Adipocyte (in vitro differentiated cells): ENCODE results near the gene JAZF1.
"Not testable (repeated sequence)": the region's sequence is repeated elsewhere in the genome, so short reads cannot be mapped to it uniquely, and the experiment has no call there.

ENCODE experiments used
- DNase-seq: peaks from one replicate; pipeline ENCODE4 v3.0.0-alpha.2; 2015; ENCODE audit warnings: low read depth
- H3K27me3 ChIP-seq: replicated peaks from 2 replicates; pipeline ENCODE4 v1.7.0; 2013; ENCODE audit warnings: mild to moderate bottlenecking, low read length, moderate library complexity; ENCODE audit not compliant: control insufficient read depth, insufficient read depth
- H3K36me3 ChIP-seq: 2 replicates; pipeline ENCODE4 v1.7.0; 2013; ENCODE audit warnings: low read length, mild to moderate bottlenecking, moderate library complexity; ENCODE audit not compliant: control insufficient read depth, insufficient read depth, severe bottlenecking
- H3K4me1 ChIP-seq: 2 replicates; pipeline ENCODE4 v1.7.0; 2013; ENCODE audit warnings: mild to moderate bottlenecking, low read length, moderate library complexity; ENCODE audit not compliant: control insufficient read depth, insufficient read depth
- H3K4me3 ChIP-seq: 2 replicates; pipeline ENCODE4 v1.7.0; 2013; ENCODE audit warnings: mild to moderate bottlenecking, low read length, moderate library complexity
- H3K9ac ChIP-seq: 2 replicates; pipeline ENCODE4 v1.7.0; 2013; ENCODE audit warnings: mild to moderate bottlenecking, low read length, moderate library complexity
- H3K9me3 ChIP-seq: 2 replicates; pipeline ENCODE4 v1.7.0; 2013; ENCODE audit warnings: mild to moderate bottlenecking, low read length, moderate library complexity; ENCODE audit not compliant: control insufficient read depth

Gene JAZF1

DNA sequence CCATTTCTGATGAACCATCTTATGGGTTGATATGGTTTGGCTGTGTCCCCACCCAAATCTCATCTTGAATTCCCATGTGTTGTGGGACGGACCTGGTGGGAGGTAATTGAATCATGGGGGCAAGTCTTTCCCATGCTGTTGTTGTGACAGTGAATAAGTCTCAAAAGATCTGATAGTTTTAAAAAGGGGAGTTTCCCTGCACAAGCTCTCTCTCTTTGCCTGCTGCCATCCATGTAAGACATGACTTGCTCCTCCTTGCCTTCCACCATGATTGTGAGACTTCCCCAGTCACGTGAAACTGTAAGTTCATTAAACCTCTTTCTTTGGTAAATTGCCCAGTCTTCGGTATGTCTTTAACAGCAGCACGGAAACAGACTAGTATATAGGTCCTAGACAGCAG is 166.3 kb downstream of the JAZF1 start:
- H3K9me3 ChIP-seq, DNase-seq, H3K27me3 ChIP-seq, H3K36me3 ChIP-seq, H3K9ac ChIP-seq, H3K4me3 ChIP-seq: not testable (repeated sequence)
- peaks cover 16% of the 10 kb centered on the region for H3K4me1 ChIP-seq

DNA sequence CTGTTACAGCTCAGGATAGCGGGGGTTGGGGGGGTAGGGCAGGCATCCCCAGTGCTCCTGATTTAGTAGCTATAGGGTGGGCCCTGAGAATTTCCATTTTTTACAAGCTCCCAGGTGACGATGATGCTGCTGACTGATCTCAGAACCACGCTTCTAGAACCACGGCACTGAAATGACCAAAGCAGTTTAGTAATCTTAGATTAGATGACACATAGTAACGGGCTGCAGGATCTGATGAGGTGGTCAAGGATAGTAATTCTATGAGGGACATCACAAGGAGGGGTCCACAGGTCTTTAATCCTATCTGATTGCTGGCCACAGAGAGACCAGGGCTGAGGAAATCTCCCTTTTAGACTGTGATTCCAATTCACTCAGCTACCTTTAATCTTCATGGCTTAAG is 167.2 kb downstream of the JAZF1 start:
- Histone ChIP-seq H3K36me3 (no peaks in the 10 kb centered on the region), H3K27me3 (no peaks in the 10 kb centered on the region), H3K4me3 (no peak overlapping the region), H3K9ac (no peak overlapping the region), H3K4me1 (peaks cover 20% of the 10 kb centered on the region), H3K9me3 (no peaks in the 10 kb centered on the region)
- no peak for DNase-seq

DNA sequence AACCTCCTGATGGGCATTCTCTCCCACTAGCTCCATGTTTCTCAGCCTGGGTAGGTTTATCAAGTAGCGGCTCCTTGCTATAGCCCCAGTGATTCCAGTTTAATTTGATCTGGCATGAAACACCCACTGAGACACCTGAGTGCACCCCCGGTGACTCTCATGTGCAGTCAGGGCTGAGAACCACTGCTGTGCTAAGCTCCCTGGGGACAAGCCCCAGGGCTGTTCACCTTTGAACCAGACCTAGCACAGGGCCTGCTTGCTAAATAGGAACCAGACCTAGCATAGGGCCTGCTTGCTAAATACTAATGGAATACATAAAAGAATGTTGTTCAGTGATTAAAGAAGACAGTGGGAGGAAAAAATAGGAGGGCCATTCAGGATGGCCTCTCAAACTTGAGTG is 167.6 kb downstream of the JAZF1 start:
- Histone ChIP-seq H3K9me3 (no peaks in the 10 kb centered on the region), H3K27me3 (no peaks in the 10 kb centered on the region)

DNA sequence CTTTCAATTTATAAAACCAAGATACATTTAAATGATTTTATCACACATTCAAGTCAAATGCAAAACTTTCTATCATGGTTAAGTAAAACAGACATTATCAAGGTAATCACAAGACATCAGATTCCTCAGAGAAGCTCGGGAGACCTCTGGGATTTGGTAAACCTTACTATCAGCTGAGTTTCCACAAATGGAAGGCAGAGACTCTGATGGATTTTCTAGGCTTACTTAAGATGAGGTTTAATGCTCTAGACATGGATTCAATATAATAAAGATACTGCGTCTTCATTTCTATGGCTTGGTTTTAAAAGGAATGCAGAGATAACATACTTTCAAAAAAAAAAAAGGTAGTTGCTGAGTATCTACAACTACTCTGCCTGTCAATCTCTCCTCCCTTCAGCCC is 171.7 kb downstream of the JAZF1 start:
- DNase-seq = no peak
- Histone ChIP-seq H3K9me3 (no peaks in the 10 kb centered on the region), H3K9ac (no peak overlapping the region), H3K36me3 (no peaks in the 10 kb centered on the region), H3K27me3 (no peaks in the 10 kb centered on the region), H3K4me1 (peaks cover 27% of the 10 kb centered on the region), H3K4me3 (no peak overlapping the region)

More for the DNA sequence above, 167.6 kb downstream of the JAZF1 start:
- no peak for DNase-seq
- Histone ChIP-seq H3K9ac (no peak overlapping the region), H3K4me1 (peaks cover 18% of the 10 kb centered on the region), H3K4me3 (no peak overlapping the region), H3K36me3 (no peaks in the 10 kb centered on the region)

DNA sequence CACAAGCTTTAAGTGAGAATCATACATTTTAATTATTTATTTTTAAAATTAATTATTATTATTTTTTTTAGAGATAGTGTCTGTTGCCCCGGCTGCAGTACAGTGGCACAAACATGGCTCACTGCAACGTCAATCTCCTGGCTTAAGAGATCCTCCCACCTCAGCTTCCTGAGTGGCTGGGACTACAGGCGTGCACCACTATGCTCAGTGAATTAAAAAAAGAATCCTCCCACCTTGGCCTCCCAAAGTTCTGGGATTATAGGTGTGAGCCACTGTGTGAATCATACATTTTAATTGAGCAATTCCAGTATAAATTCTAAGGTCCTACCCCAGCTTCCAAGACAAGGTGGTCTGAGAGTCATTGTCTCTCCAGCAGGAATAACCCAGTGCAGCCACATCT is 172.4 kb downstream of the JAZF1 start:
- DNase-seq = no peak
- Histone ChIP-seq H3K9me3 (no peaks in the 10 kb centered on the region), H3K36me3 (no peaks in the 10 kb centered on the region), H3K4me1 (peaks cover 27% of the 10 kb centered on the region), H3K4me3 (no peak overlapping the region), H3K9ac (no peak overlapping the region), H3K27me3 (no peaks in the 10 kb centered on the region)

DNA sequence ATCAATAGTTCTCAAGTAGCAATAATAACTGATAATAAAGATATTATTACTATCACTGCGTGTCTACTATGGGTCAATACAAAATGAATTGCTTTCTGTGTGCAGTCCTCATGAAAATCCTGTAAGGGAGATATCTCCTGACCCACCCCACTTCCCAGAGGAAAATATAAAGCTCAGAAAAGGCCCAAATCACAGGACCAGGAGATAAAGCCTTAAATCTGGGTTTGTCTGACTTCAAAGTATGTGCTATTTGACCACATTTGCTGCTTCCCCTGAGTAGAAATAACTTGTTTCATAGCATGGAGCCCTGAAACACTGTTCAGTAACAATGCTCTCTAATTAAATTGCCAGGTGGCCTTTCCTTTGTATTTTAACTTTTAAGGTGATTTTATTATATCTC is 174.1 kb downstream of the JAZF1 start:
- Histone ChIP-seq H3K27me3 (no peaks in the 10 kb centered on the region), H3K9me3 (no peaks in the 10 kb centered on the region), H3K4me1 (peaks cover 22% of the 10 kb centered on the region), H3K36me3 (no peaks in the 10 kb centered on the region), H3K9ac (no peak overlapping the region), H3K4me3 (no peak overlapping the region)
- no peak for DNase-seq

DNA sequence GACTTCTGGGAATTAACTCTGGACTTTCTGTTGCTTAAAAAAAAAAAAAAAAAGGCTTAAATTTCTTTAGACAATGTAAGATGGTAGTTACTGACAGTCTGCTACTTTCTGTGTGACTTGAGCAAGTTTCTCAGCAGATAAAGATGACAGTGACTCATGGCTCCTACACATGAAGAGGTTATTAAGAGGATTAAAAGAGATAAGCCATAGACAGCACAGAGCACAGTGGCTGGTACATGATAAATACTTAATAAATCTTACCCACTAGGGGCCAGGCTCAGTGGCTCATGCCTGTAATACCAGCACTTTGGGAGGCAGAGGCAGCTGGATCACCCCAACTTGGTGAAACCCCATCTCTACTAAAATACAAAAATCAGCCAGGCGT is 174.8 kb downstream of the JAZF1 start:
- no peaks in the 10 kb centered on the region for H3K9me3 ChIP-seq
- H3K4me1 ChIP-seq = peaks cover 22% of the 10 kb centered on the region
- H3K27me3 ChIP-seq = no peaks in the 10 kb centered on the region
- H3K36me3 ChIP-seq = no peaks in the 10 kb centered on the region
- H3K4me3 ChIP-seq = peak overlapping the region; percentile 44
- DNase-seq = no peak
- no peak overlapping the region for H3K9ac ChIP-seq

DNA sequence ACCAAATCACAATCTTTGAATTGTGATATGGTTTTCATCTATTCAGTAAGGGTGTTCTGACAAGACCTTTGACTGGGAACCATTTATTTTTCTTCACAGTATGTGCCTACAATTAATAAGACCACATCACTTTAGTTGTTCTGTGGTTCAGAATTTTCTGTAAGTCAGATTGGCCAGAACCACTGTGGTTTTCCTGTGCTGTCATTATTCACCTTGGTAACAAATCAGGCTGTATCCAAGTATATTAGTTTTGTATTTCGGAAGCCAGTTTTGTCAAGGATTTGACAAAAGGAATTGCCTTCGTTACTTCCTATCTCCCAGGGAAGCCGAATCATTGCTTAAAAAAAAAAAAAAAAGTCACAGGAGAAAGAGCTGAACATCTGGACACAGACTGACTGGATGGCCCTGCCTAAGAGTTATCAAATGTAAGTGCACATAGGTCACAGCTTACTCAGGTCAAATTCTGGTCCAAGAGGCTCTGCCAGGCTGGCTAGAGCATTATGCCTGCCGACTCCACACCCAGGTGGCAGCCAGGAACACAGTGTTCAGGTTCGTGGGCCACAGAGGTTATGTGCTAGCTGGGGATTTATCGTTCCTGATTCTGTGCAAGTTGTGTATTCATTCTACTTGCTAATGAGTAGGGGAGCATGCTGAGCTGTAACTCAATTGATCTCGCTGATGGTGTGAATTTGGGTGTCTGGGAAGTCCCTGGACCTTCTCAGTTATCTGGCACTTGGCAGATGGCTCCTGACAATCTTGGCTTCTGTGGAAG is 175.3 kb downstream of the JAZF1 start:
- no peak for DNase-seq
- Histone ChIP-seq H3K27me3 (no peaks in the 10 kb centered on the region), H3K4me1 (peaks cover 22% of the 10 kb centered on the region), H3K4me3 (peak overlapping the region; percentile 44), H3K9me3 (no peaks in the 10 kb centered on the region), H3K36me3 (no peaks in the 10 kb centered on the region), H3K9ac (no peak overlapping the region)

DNA sequence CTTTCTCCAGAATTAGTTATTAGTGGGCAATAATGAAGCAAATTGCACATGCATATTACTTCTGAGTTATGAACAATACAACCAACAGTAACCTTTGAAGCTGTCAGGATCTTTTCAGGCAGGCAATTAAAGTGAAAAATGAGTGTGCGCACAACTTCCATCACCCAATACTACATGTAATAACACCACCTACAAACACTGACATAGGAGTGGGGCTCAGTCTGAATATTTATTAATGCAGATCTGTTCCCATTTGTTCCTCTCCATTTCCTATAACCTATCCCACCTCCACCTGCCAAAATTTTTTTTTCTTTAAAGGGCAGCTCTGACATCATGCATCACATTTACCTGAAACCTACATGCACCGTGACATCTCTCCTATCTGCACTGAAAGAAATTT is 177.2 kb downstream of the JAZF1 start:
- H3K9ac ChIP-seq = no peak overlapping the region
- H3K4me3 ChIP-seq = no peak overlapping the region
- DNase-seq = no peak
- H3K36me3 ChIP-seq = no peaks in the 10 kb centered on the region
- H3K4me1 ChIP-seq = peaks cover 20% of the 10 kb centered on the region
- H3K27me3 ChIP-seq = no peaks in the 10 kb centered on the region
- no peaks in the 10 kb centered on the region for H3K9me3 ChIP-seq

DNA sequence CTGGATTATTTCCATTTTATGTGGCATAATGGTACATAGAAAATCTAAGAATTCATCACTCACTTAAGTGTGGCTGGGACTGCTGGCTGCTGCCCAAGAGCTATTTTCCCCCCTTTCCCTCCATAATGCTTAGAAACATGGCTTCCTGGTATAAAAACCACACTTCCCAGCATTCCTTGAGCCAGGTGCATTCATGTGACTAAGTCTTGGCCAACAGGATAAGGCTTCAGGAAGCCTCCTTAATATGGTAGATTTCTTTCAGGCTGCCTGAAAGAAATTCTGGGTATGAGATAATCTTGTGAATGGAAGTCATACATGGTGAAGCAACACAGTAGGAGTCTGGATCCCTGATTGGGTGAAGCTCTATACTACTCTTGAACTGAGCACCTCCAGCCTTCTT is 178.0 kb downstream of the JAZF1 start:
- Histone ChIP-seq H3K4me3 (no peak overlapping the region), H3K9ac (no peak overlapping the region), H3K4me1 (peaks cover 18% of the 10 kb centered on the region), H3K9me3 (no peaks in the 10 kb centered on the region), H3K36me3 (no peaks in the 10 kb centered on the region), H3K27me3 (no peaks in the 10 kb centered on the region)
- no peak for DNase-seq

DNA sequence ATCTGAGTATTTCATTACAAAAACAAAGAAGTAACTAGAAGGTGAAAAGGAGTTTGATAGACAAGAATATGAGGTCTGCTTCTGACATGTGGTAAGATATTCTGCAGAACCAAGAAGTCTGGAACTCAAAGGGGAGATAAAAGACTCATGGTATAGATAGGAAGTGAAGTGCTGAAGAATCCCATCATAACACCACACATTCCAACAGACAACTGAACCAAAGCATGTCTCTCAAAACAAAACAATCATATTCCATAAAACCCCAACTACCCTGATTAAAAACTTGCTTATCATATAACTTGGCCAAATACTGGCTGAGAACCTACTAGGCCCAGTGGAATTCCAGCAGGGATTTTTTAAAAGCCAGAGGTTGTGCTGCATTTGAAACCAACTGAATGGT is 178.7 kb downstream of the JAZF1 start:
- H3K27me3 ChIP-seq = no peaks in the 10 kb centered on the region
- no peak overlapping the region for H3K4me3 ChIP-seq
- DNase-seq = no peak
- no peaks in the 10 kb centered on the region for H3K9me3 ChIP-seq
- H3K4me1 ChIP-seq = peaks cover 18% of the 10 kb centered on the region
- H3K36me3 ChIP-seq = no peaks in the 10 kb centered on the region
- no peak overlapping the region for H3K9ac ChIP-seq

DNA sequence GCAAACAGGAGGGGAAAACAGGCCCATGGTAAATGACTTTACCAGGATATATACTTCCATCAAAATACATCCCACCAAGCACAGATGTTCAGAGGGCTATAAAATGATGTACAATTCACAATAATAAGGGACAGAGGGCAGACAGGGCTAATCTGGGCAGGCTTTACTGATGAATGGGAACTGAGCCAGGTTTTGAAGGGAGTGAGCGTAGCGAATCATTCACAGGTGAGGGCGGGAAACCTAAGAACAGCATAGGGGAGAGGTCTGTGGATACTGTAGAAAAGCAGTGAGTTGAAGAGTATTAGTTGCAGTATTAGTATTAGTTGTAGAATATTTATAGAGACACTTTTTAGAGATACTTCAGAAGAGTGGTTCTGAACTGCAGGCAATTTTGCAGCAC is 180.8 kb downstream of the JAZF1 start:
- Histone ChIP-seq H3K9me3 (no peaks in the 10 kb centered on the region), H3K4me3 (no peak overlapping the region), H3K4me1 (peaks cover 8% of the 10 kb centered on the region), H3K27me3 (no peaks in the 10 kb centered on the region), H3K9ac (no peak overlapping the region), H3K36me3 (no peaks in the 10 kb centered on the region)
- no peak for DNase-seq
